ENCODE results near the gene MIA. TPM values are rescaled to one million over a fixed set of nuclear protein-coding genes. Genes with fewer than 3 reads are reported as not detected.
"Not testable (repeated sequence)": the region's sequence is repeated elsewhere in the genome, so short reads cannot be mapped to it uniquely, and the experiment has no call there.

MIA gene
- not detected for total RNA-seq

GRCh38 chr19:40774916-40775631 lies at the start of gene MIA:
MIA (plus strand) TSS chr19:40775521; CDS start chr19:40775543, 22 bp downstream.
- H3K27me3 Mint-ChIP-seq, result no peaks in the 10 kb centered on the region
- H3K27ac Mint-ChIP-seq, result peak within 1 kb of the TSS; percentile 48
- H3K4me1 Mint-ChIP-seq, result peaks cover 42% of the 10 kb centered on the region
- no peaks in the 10 kb centered on the region for H3K9me3 Mint-ChIP-seq
- H3K36me3 Mint-ChIP-seq, result peaks cover 14% of the 10 kb centered on the region
- no peak within 1 kb of the TSS for H3K4me3 Mint-ChIP-seq
- no peak for DNase-seq

- H3K27me3 Mint-ChIP-seq, result no peaks in the 10 kb centered on the region
- H3K9me3 Mint-ChIP-seq, result no peaks in the 10 kb centered on the region
- peaks cover 27% of the 10 kb centered on the region for H3K36me3 Mint-ChIP-seq
- DNase-seq, result no peak
- no peak overlapping the region for H3K27ac Mint-ChIP-seq
- peaks cover 15% of the 10 kb centered on the region for H3K4me1 Mint-ChIP-seq
- no peak overlapping the region for H3K4me3 Mint-ChIP-seq
Measured at GRCh38 chr19:40726279-40726678, 49.0 kb upstream of the MIA start.

GRCh38 chr19:40730065-40730464 lies 45.3 kb upstream of the MIA start:
- not testable (repeated sequence) for H3K9me3 Mint-ChIP-seq, DNase-seq, H3K4me3 Mint-ChIP-seq, H3K27ac Mint-ChIP-seq, H3K27me3 Mint-ChIP-seq, H3K4me1 Mint-ChIP-seq
- H3K36me3 Mint-ChIP-seq, result peaks cover 14% of the 10 kb centered on the region

- peaks cover 17% of the 10 kb centered on the region for H3K36me3 Mint-ChIP-seq
- H3K27me3 Mint-ChIP-seq, H3K4me1 Mint-ChIP-seq, H3K4me3 Mint-ChIP-seq, DNase-seq, H3K9me3 Mint-ChIP-seq, H3K27ac Mint-ChIP-seq: not testable (repeated sequence)
Measured at GRCh38 chr19:40732304-40732703, 43.0 kb upstream of the MIA start.

- no peak overlapping the region for H3K27ac Mint-ChIP-seq
- H3K36me3 Mint-ChIP-seq, result peaks cover 17% of the 10 kb centered on the region
- H3K9me3 Mint-ChIP-seq, result no peaks in the 10 kb centered on the region
- H3K27me3 Mint-ChIP-seq, result no peaks in the 10 kb centered on the region
- H3K4me1 Mint-ChIP-seq, result no peaks in the 10 kb centered on the region
- no peak overlapping the region for H3K4me3 Mint-ChIP-seq
- no peak for DNase-seq
Measured at GRCh38 chr19:40733149-40733548, 42.2 kb upstream of the MIA start.

DNA sequence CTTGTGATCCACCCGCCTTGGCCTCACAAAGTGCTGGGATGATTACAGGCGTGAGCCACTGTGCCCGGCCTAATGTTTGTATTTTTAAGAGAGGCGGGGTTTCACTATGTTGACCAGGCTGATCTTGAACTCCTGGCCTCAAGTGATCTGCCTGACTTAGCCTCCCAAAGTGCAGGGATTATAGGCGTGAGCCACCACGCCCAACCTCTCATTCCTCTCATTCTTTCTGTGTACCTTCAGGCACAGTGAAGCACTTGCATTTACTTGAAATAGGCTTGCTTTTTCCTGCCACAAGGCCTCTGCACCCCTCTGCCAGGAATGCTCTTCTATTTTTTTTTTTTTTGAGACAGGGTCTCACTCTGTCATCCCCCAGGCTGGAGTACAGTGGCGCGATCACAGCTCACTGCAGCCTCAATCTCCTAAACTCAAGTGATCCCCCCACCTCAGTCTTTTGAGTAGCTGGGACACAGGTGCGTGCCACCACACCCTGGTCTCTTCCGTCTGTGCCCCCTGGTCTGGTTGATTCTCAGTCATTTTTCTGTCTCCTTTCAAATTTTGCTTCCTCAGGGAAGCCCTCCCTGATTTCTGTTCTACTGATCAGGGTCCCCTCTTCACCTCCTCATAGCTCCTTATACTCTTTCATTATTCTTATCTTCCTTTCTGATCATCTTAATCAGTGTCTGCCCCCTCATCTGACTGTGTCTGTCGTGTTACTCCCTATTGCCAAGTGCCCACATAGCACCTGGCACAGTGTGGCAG lies 40.1 kb upstream of the MIA start:
- Mint-ChIP-seq H3K27me3 (no peaks in the 10 kb centered on the region), H3K9me3 (no peaks in the 10 kb centered on the region), H3K4me1 (no peaks in the 10 kb centered on the region), H3K27ac (no peak overlapping the region), H3K4me3 (no peak overlapping the region), H3K36me3 (peaks cover 18% of the 10 kb centered on the region)
- DNase-seq, result no peak

GRCh38 chr19:40736661-40737060 lies 38.7 kb upstream of the MIA start:
- H3K4me3 Mint-ChIP-seq, result no peak overlapping the region
- DNase-seq, result no peak
- no peaks in the 10 kb centered on the region for H3K4me1 Mint-ChIP-seq
- peaks cover 13% of the 10 kb centered on the region for H3K36me3 Mint-ChIP-seq
- no peak overlapping the region for H3K27ac Mint-ChIP-seq
- no peaks in the 10 kb centered on the region for H3K9me3 Mint-ChIP-seq
- H3K27me3 Mint-ChIP-seq, result no peaks in the 10 kb centered on the region

DNA sequence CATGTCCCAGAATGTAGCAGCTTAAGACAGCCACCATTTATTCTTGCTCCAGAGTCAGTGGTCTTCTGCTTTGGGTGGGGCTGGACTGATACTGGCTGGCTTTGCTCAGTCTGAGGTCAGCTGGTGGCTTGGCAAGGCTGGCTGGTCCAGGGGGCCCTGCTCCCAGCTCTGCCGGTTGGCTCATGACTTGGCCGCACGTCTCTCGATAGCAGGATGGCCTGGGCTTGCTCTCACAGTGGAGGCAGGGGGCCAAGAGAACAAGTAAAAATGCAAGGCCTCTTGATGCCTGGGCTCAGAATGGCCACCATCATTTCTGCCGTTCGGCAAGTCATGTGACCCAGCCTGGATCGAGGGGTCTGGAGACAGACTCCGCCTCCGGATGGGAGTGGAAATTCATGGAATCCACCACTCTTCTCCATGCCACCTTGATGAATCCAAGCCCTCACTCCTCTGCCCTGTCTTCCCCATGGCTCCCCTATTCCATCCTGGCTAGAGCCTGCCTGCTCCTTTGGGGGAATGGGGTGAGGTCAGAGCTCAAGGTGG lies 38.1 kb upstream of the MIA start:
- Mint-ChIP-seq H3K27me3 (no peaks in the 10 kb centered on the region), H3K4me1 (no peaks in the 10 kb centered on the region), H3K36me3 (peaks cover 13% of the 10 kb centered on the region), H3K9me3 (no peaks in the 10 kb centered on the region), H3K27ac (no peak overlapping the region), H3K4me3 (no peak overlapping the region)
- DNase-seq, result no peak

- H3K9me3 Mint-ChIP-seq, result no peaks in the 10 kb centered on the region
- H3K4me1 Mint-ChIP-seq, result no peaks in the 10 kb centered on the region
- peak overlapping the region; percentile 27 for H3K27ac Mint-ChIP-seq
- H3K27me3 Mint-ChIP-seq, result no peaks in the 10 kb centered on the region
- H3K36me3 Mint-ChIP-seq, result peaks cover 13% of the 10 kb centered on the region
- H3K4me3 Mint-ChIP-seq, result no peak overlapping the region
- no peak for DNase-seq
Measured at GRCh38 chr19:40739030-40739839, 36.1 kb upstream of the MIA start.

DNA sequence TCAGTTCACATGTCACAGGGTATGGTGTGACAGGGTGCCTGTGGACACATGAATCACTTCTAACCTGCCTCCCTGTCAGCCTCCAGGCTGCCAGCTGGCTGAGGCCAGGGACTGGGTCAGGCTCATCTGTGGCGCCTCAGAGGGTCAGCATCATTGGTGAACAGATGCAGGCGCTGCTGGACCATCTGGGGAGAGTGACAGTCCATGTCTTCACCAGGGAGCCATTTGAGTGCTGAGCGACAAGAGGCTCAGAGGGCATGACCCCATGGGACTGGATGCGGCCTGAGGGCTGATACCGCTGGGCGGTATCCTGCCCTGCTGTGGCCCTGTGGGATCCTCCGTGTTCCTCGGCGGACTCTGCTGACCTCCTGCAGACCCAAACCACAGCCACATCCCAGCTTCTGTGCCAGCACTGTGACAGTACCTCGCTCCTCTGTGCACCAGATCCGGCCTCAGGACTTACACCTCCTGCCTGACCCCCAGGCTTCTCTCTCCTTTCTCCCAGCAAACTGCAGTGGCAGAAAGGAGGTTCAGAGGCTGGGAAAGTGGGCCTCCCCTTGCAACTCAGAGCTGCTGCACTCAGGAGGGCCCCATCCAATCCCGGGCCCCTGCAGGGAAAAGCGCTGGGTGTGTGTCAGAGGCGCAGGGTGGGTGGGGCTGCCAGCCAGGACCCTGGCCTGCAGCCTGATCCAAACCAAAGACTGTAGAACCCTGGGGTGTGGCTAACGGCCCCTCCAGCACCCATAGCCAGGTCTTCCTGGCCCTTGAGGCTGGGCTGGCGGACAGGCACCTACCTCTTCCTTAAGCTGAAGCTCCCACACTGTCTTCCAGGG lies 35.2 kb upstream of the MIA start:
- Mint-ChIP-seq H3K9me3 (no peaks in the 10 kb centered on the region), H3K27ac (no peak overlapping the region), H3K27me3 (no peaks in the 10 kb centered on the region), H3K36me3 (peaks cover 12% of the 10 kb centered on the region), H3K4me3 (no peak overlapping the region), H3K4me1 (no peaks in the 10 kb centered on the region)
- DNase-seq, result no peak

DNA sequence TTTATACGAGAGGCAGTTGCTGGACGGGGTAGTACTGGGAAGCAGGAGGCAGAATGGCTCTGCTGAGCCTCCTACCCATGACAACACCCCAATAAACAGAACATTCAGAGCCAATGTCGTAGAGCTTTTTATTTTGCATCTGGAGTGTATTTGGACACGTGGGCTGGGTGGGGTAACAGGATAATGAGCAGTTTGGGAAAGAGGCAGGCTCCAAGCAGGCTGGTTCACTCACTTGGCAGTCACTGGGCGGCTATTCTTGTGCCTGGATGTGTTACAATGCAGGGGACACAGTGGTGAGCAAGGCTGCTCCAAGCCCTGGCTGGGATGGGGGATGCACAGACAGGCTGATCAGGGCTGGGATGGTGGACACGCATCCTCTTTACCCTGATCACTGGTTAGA lies 34.6 kb upstream of the MIA start:
- Mint-ChIP-seq H3K27ac (no peak overlapping the region), H3K4me3 (no peak overlapping the region), H3K27me3 (no peaks in the 10 kb centered on the region), H3K9me3 (no peaks in the 10 kb centered on the region), H3K36me3 (peaks cover 5% of the 10 kb centered on the region), H3K4me1 (no peaks in the 10 kb centered on the region)
- DNase-seq, result no peak

GRCh38 chr19:40741527-40742390 lies 33.6 kb upstream of the MIA start:
- Mint-ChIP-seq H3K27ac (no peak overlapping the region), H3K4me1 (no peaks in the 10 kb centered on the region), H3K27me3 (no peaks in the 10 kb centered on the region), H3K9me3 (no peaks in the 10 kb centered on the region), H3K4me3 (no peak overlapping the region), H3K36me3 (peaks cover 4% of the 10 kb centered on the region)
- no peak for DNase-seq

DNA sequence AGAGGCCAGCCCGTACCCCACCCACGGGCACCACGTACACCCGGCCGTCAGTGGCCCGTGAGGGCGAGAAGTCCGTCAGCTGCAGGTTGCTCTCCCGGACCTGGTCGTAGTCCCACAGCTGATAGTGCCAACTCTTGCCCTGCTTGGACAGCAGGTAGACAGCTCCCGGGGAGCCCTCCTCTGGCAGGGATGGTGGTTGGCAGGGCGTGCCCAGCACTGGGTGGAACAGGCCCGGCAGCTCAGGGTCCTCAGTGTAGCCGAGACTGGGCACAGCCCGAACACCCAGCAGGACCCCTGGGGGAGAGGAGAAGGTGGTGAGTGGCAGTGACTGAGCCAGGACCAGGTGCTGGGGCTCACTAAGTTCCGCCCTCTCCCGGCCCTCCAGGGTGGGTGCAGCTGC lies 32.8 kb upstream of the MIA start:
- H3K9me3 Mint-ChIP-seq, result no peaks in the 10 kb centered on the region
- no peak for DNase-seq
- peaks cover 4% of the 10 kb centered on the region for H3K36me3 Mint-ChIP-seq
- H3K27ac Mint-ChIP-seq, result no peak overlapping the region
- no peak overlapping the region for H3K4me3 Mint-ChIP-seq
- H3K4me1 Mint-ChIP-seq, result no peaks in the 10 kb centered on the region
- H3K27me3 Mint-ChIP-seq, result no peaks in the 10 kb centered on the region

DNA sequence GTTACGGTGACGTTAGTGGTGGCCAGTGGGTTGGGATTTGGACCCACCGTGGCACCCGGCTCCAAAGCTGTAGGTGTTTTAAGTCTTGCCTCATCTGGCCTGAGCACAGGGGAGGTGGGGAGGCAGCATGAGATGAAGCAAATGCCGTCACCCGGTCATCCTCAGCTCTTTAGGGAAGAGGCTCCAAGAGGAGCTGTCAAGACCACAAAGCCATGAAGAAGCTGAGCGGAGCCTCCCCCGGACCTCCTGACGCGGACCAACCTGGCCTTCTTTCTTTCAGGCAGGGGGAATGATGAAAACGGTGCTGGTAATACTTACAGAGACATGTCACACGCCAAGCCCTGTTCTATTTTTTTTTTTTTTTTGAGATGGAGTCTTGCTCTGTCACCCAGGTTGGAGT lies 32.4 kb upstream of the MIA start:
- Mint-ChIP-seq H3K27me3 (no peaks in the 10 kb centered on the region), H3K4me3 (no peak overlapping the region), H3K4me1 (no peaks in the 10 kb centered on the region), H3K27ac (no peak overlapping the region), H3K9me3 (no peaks in the 10 kb centered on the region), H3K36me3 (peaks cover 2% of the 10 kb centered on the region)
- no peak for DNase-seq
